ENCODE results near the gene SMIM45.

SMIM45 gene

DNA sequence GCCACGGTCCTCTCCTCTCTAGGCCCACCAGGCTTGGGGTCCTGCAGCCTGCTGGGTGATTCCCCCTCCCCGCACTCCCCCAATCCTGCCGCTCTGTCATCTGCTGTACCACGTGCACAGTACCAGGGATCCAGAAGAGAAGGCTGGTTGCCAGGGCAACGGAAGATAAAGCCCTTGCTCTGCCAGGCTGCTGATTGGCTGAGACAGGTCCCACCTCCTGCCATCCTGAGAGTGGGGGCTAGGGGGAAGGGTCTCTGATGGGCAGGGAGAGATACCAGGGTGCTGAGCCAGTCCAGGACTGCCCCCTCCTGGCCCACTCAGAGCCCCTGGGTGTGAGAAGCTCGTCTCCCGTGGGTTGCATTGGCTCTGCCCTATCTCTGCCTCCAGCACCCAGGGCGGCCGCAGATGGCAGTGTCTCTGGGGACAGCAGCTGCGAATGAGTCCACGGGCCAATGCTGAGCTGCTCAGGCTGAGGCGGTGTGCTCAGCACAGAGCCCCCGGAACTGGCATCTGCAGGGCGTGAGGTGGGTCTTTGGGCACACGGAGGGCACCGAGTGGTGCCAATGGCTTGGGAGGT lies at the start of gene SMIM45:
SMIM45 (plus strand) TSS at position 253 of the 577 bp plus-strand sequence.
- DNase-seq = no peak

DNA sequence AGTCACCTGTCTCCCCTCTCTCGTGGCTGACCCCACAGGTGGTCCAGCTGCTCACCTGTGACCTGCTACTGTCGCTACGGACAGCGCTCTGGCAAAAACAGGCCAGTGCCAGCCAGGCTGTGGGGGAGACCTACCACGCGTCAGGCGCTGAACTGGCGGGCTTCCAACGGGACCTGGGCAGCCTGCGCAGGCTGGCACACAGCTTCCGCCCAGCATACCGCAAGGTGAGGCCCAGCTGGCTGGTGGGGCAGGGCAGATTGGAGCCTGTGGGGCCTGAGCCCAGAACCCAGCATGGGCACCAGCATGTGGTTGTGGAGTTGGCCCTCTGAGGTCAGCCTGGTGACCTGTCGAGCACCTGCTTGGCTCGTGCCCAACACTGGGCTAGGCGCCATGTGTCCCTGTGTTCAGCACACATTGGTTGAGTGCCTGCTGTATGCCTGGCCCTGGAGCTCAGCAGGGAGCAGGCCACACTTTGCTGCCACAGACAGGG lies 49.0 kb upstream of the SMIM45 start:
- DNase-seq = no peak

DNA sequence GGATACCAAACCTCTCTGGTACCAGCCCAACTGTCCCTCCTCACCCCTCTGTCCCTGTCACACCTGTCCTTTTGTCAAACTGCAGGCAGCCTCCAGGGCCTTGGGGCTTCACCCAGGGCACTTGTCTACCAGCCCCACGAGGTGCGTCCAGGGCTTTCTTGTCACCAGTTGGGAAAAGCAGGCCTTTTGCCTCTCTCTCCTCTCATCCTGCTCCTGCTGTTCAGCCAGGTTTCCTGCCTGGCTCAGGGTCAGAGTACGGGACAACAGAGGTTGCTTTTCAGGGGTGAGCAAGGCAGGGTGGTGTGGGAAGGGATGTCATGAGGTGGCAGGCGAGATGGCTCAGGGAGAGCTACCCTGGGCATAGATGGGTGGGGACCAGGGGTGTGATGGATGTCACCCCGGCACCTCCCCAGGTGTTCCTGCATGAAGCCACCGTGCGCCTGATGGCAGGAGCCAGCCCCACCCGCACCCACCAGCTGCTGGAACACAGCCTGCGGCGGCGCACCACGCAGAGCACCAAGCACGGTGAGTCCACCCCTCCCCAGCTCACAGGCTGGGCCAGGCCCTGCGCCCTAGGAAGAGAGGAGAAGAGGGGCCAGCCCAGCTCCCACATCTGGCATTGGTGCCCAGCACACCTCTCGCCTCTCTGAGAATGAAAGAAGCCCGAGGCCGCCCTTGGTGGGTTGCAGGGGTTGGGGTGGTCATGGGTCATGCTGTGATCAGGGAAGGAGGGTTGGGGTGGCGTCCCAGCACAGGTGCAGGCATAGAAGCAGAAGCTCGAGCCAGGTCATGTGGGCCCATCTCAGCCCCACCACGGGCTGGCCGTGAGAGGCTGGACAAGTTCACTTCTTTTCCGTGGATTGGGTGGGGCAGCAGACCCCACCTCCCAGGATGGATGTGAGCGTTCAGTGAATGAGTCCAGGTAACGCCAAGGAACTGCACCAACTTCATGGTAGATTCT lies 47.2 kb upstream of the SMIM45 start:
- no peak for DNase-seq

DNA sequence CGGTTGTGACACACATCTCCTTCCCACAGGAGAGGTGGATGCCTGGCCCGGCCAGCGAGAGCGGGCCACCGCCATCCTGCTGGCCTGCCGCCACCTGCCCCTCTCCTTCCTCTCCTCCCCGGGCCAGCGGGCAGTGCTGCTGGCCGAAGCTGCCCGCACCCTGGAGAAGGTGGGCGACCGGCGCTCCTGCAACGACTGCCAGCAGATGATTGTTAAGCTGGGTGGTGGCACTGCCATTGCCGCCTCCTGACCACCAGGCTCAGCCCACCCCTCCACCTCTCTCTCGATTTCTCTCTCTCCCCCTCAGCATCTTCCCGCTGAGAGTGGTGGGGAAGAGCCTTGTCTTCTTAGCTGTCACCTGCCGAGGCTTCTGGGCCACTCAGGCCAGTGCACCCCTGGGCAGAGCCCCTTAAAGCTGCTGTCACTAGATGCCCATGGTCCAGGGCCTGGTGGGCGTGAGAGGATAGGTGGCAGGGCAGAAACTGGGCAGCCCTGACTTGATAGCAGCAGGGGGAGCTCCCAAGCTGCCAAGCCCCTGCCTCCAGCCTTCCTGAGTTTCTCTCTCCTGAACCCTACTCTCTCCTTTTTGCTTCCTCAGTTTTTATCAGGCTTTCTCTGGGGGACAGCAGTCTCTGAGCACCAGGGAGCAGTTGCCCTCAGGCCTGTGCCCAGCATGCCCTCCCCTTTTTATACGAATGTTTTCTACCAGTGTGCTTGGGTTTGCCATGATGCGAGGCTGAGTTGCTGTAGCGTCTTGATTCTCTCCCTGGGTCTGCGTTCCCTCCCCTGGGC lies 46.3 kb upstream of the SMIM45 start:
- DNase-seq = no peak

DNA sequence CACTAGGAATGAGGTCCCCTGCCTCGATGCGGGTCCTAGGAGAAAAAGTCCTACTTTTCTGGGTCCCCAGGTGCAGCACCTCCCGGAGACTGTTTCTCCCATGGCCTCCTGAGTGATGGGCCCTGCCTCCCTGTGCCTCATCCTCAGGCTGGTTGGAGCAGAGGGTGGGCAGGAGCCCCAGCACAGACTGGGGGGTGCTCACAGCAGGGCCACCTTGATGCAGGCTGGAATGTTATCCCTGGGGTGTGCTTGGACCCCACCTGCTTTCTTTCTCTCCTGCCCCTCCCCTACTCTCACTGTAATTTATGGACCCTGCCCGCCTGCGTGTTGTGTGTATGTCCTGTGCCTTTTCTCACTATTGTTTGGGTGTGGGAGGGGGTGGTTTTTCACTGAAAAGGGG lies 45.1 kb upstream of the SMIM45 start:
- DNase-seq = no peak

DNA sequence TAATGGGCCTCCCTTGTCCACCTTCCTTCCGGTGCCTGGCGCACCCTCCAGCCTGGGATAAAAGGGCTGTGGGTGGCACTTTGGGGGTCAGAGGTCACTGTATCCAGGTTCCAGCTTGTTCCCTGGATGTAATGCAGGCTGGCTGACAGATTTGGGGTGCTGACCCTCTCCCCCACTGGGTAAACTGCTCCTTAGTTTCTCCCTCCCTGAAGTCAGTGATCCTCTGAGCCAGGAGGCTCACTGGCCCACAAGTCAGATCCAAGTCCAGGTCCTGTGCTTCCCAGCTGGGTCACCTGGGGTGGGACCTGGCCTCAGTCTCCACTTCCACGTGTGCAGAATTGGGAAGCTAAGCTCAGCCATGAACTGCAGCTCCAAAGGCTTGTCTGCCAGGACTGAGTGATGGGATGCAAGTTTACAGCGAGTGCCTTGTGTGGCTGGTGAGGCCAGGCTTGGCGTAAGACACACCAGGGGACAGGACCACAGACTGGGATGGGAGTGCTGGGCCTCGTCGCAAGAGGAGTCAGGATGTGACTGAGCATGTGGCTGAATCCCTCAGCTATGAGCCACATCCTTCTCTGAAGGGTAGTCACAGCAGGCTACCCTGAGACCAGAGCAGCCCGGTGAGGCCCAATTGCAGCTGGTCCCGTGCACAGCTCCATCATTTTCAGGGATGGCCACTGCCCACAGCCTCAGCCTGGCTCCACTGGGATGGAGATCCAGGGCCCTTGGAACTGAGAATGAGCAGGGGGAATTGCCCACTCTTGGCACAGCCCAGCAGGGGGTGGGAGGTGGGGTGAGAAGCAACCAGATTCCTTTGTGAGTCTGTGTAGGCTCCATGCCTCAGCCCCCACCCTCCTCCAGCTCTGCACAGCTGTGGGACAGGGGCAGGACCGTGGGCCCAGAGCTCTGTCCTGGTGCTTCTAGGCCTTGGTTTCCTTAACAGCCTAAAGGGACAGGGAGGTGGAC lies 44.2 kb upstream of the SMIM45 start:
- DNase-seq = no peak

DNA sequence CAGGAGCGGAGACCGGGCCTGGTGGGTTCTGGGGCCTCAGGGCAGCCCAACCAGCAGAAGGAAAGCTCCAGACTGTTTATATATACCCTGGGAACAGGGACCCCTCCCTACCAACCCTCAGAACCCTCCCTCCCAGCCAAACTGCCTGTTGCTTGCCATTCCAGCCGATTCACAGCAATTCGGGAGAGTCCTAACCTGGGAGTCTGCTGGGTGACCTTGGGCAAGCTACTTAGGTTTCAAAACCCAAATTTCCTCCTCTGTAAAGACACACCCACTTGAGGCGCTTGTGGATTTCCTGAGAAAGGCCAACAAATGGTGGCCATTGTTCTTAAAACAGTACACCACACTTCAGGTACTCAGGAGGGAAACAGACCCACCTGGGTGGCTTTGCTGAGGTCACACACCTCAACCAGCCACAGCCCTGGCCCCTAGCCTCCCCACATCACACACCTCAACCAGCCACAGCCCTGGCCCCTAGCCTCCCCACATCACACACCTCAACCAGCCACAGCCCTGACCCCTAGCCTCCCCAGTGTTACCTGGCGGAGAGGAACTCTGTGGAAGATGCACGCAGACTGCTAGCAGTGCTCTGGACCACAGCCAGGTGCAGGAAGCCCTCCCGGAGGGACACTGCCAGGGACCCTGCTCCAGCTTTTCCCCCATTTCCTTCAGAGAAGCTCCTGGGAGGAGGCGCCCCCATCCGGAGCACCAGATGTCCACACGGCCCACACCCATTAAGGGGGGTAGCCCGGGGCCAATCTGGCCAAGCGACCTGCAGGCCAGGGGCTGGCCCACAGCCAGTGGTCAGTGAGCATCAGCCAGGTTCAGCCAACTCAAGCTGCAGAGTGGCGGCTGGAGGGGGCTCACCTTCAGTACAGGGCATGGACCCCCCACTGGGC lies 43.3 kb upstream of the SMIM45 start:
- DNase-seq = no peak

DNA sequence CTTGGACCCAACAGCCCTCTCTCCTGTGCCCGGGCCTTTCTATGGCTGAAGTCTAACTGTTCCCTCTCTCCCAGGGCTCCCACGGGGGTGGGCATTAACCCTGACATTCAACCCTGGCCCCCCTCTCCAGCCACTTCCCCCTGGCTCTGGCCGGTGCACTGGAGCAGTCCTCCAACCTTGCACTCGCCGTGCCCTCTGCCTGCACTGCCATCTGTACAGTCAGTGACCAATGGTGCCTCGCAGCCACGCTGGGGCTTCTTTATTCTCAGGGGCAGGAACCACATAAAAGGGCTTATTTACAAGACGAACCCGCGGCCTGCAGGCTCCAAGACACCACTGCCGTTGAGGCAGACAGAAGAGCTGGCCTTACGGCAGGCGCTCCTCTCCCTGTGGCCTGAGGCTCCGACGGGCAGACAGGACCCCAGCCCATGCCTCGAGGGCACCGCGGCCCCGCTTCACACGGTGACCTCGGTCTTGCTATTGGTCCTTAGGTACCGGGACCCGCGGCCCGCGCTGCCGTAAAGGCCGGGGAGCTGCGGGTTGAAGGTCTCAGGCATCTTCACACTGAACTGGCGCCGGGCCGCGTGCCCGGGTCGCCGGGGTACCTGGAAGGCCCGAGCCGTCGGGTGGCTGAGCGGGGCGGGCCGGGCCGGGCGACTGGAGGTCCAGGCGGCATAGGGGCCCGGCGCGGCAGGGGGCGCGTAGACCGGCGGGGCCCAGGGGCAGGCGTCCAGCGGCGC lies 42.5 kb upstream of the SMIM45 start:
- DNase-seq = no peak

DNA sequence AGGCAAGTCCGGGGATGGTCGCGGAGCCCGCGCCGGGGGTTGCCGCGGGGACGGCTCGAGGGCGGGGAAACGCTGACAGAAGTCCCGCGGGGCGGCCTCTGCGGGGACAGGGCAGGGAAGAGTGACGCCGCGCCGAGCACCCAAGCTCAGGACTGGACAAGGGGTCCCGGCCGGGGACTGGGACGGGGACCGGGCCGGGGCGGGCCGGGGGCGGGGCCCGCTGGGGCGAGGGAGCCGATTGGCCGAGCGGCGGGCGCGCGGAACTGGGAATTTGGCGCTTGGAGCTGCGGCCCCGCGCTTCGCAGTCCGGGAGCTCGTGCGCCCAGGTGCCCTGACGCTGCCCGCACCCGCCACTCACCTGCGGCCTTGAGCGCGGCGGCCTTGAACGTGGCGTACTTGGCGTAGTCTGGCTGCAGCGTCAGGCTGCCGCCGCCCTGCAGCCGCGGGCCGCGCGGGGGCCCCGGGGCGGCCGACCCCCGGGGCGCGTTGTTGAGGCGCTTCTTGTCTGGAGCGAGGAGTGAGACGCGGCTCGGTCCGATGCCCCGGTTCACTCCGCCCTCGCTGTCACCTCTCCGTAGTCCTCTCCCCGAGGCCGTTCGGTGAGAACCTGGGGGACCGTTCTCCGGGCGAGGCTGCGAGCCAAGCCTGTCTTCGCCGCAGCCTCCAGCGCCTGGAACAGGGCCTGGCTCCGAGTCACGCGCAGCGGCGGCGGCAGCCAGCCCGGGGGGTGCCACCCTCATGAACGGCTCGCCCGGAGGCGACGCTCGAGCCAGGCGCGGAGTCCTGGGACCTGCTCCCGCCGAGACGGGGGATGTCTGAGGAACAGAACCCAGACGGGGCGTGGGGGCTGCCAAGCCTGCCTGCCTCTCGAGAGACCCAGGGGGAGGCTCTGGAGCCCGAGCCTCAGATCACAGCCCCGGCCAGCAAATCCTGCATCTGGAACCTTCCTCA lies 41.6 kb upstream of the SMIM45 start:
- DNase-seq = no peak

DNA sequence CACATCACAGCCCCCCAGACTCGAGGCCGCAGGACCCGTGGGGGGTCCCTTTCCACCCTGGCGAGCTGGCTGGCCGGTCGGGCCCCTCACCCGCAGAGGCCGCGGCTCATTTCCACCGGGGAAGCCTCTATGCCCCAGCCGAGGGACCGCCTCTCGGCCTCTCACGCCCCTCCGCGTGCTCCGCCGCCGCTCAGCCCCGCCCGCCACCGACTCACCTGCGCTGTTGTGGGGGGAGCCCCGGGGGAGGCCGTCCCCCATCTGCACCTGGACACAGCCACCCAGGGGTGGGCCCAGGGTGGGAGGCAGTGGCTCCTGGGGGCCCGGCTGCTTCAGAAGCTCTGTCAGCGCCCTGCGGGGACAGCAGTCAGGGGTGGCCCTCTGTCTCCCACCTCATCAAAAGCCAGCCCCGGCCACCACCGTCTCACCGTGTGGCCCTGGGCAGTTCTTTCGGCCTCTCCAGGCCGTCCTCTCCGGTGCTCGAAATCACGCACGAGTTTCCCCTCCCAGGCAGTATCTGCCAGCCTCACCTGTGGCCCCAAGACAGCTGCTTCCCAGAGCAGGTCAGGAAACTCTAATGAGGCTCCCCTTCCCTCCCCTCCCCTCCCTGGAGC lies 40.8 kb upstream of the SMIM45 start:
- no peak for DNase-seq

DNA sequence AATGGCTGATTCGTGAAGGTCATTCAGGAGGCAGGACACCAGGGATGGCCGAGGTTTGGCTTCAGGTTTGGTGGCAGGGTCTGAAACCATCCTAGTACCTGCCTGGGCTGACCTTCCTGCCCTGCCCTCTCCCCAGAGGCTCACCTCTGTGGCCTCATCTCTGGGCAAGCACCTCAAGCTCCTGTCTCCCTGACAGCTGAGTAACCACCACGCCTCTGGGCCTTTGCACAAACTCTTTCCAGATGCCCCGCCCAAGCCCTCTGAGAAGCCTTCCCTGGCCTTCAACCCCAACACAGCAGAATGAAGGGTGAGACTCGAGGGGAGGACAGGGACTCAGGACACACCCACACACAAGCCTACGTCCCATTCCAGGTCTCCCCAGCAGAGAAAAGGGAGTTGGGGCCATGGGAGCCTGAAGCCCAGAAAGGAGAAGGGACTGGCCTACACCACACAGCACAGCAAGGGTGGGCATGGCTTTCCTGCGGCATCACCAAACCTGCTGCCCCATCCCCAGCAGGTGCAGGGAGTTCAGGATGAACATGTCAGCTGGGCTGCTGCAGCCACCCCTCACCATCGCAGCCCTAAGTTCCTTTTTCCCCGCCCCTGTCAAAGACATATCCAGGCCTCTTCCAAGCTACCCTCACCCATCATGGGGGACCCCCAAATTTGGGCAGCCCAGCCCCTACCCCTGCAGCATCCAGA lies 39.5 kb upstream of the SMIM45 start:
- no peak for DNase-seq

DNA sequence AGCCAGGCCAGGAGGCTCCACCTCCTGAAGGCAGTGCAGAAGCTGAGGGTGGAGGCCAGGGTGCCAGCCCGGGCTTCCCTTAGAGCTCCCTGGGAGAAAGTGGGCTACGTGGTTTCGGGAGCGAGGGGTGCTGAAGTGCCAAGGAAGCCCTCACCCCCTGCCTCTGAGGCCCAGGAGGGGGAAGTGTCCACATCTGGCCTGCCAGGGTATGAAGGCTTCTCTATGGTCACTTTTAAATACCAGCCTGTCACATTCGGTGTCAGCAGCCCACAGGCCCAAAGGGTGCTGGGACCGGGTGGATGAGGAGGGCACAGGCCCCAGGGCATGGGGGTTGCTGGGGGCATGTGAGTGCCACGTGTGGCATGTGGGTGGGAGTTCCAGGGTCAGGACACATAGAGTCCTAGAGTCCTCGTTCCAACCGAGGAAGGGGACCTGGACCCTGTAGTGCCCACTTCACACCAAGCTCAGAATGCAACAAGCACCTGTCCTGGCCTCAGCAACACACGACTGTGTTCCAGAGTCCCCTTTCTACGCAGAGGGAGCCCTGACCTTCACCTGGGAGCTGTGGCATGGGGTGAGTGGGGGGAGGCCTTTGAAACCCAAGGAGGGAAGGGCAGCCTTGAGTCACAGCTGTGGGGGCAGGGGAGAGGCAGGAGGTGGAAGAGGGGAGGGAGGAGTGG lies 38.8 kb upstream of the SMIM45 start:
- DNase-seq = no peak

DNA sequence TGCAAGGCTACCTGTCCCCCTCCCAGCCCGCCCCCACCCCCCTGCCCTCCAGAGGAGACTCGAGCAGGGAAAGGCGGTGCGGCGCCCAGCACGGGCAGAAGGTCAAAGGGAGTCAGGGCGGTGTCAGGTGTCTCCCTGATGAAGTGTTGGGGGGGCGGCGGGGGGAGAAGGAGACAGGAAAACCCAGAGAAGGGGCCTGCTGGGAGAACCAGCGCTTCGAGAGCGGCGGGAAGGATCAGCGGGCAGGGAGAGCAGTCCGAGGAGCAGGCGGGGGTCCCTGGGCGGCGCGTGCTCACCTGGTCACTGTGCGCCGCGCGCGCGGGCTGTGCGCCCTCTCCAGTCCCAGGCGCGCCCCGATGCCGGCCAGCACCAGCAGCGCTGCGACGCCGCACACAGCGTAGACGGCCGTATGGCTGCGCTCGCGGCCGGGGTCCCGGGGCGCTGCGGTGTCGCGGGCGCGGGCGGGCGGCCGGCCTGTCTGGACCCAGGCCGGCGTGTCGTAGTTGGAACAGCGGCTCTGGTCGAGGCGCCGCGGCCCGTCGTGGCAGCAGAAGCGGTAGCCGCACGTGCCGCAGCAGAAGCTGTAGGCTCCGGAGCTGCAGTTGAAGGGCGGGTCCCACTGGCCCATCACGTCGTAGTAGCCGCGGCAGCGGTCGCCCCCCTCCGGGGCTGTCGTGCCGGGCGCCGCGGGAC lies 38.0 kb upstream of the SMIM45 start:
- no peak for DNase-seq

DNA sequence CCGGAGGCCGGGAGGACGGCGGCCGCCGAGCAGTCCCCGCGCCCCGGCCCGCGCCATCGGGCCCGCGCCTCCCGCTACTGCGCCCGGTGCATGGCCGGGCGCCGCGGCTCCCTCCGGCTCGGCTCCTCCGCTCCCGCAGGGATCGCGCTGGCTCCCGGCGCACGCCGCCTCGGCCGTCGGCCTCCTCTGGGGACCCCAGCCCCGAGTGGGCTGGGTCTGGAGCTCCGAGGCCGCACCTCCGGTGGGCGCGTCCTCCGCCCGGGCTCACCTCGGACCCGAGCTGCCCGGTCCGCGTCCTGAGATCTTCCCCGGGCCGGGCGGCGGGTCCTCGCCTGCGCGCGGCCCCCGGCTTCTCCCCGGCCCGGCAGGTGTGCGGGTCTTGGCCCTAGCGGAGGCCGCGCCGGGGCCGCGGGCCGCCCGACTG lies 37.3 kb upstream of the SMIM45 start:
- DNase-seq = no peak

DNA sequence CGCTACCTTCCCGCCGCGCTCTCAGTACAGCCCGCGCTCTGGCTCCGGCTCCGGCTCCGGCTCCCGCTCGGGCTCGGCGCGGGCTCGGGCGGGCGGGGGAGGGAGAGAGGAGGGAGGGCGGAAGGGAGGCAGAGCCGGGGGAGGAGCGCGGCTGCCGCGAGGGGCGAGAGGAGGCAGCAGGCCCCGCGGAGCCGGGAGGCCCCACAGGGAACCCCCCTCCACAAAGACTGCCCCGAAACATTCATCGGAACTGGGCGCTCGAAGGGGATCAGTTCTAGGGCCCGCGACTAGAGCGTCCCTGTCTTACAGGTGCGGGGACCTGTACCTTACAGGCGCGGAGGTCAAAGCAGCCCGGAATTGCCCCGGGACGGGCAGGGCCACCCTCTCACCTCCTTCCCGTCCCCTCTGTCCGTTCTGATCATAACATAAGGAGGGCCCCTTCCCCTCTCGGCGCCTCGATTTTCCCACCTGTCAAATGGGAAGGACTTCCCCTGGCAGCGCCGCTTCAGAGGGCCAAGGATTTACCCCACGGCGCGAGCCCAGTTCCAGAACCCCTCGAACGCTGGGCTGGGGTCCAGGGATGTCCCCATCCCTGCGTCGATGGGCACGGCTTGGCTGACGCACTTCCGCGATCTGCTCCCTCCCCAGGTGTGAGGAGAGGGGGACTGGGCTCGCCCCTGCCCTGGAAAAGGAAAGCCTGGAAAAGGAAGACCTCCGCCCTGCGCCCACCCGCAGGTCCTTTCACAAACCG lies 36.7 kb upstream of the SMIM45 start, which contains the start of gene SHISA8:
SHISA8 (minus strand) TSS at position 40 of the 751 bp plus-strand sequence. CDS start 407 bp downstream, outside the sequence.
- peak; percentile 34 for DNase-seq
